ENCODE measurements around the gene EVI2B. TPM values are rescaled to one million over a fixed set of nuclear protein-coding genes. Genes with fewer than 3 reads are reported as not detected.

EVI2B gene
- total RNA-seq, 6 experiments from 2014 or later: 1.5 to 9.4 (median 4.9) TPM

DNA sequence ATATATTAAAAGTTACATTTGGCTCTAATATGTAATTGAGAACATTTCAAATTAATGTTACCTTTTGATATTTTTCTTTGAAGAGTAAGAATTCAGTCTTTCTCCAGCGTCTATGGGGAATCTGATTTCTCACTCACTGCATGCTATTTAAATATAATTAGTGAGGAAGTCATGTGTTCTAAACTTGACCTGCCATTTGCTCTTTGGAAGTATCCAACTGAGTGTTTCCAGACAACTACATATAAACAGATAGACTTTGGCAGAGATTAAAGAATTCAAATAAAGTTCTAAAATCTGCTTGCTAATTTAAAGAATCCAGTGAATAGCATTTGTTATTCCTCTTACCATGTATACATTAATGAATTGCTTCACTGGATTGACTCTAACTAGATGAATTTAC, 40.3 kb downstream of the EVI2B start:
- no peak for DNase-seq
- no peak overlapping the region for H3K4me3 ChIP-seq
- intact Hi-C loops (cut with DNase I): no loop called here
- no peaks in the 10 kb centered on the region for H3K36me3 ChIP-seq
- no peak for ATAC-seq
- WGBS (ENCODE audit: insufficient coverage, low coverage, low lambda C conversion rate, missing lambda C conversion rate): 69% methylated on average over 1 of the region's 1 CpG
- peaks cover 0 to 5% (median 0%) of the 10 kb centered on the region in 4 donors for H3K4me1 ChIP-seq
- H3K9me3 ChIP-seq: no peaks in the 10 kb centered on the region
- no peak overlapping the region for H3K27ac ChIP-seq
- no peaks in the 10 kb centered on the region for H3K27me3 ChIP-seq
- TF ChIP-seq, protein P1, sequence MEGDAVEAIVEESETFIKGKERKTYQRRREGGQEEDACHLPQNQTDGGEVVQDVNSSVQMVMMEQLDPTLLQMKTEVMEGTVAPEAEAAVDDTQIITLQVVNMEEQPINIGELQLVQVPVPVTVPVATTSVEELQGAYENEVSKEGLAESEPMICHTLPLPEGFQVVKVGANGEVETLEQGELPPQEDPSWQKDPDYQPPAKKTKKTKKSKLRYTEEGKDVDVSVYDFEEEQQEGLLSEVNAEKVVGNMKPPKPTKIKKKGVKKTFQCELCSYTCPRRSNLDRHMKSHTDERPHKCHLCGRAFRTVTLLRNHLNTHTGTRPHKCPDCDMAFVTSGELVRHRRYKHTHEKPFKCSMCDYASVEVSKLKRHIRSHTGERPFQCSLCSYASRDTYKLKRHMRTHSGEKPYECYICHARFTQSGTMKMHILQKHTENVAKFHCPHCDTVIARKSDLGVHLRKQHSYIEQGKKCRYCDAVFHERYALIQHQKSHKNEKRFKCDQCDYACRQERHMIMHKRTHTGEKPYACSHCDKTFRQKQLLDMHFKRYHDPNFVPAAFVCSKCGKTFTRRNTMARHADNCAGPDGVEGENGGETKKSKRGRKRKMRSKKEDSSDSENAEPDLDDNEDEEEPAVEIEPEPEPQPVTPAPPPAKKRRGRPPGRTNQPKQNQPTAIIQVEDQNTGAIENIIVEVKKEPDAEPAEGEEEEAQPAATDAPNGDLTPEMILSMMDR (IDR thresholded peaks at IDR 0.05): no peak
- no peak for TF ChIP-seq POLR2A (IDR thresholded peaks at IDR 0.05)

DNA sequence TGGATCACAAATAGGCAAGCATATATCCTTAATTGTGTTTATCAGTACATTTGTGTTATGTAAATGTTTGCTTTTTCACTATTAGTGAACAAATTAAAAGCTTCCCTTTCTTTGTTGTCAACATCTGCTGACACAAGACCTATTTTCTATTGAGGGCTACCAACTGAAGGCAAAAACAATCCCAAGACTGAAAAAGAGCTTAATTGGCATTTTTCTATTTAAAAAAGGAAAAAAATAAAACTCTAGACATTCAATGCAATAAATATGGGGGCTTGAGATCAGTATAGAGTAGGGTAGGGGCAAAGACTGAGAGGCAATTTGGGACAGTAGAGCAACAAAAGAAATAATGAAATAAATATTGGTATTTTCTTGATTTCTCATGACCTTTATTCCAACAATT, 41.1 kb downstream of the EVI2B start:
- Histone ChIP-seq H3K27ac (no peak overlapping the region), H3K9me3 (no peaks in the 10 kb centered on the region), H3K36me3 (no peaks in the 10 kb centered on the region), H3K4me1 (peaks cover 0 to 5% (median 0%) of the 10 kb centered on the region in 4 donors), H3K27me3 (no peaks in the 10 kb centered on the region), H3K4me3 (no peak overlapping the region)
- DNase-seq (no peak), ATAC-seq (no peak)
- TF ChIP-seq POLR2A (IDR thresholded peaks at IDR 0.05): no peak
- TF ChIP-seq, protein P1 (IDR thresholded peaks at IDR 0.05): no peak
- intact Hi-C loops (cut with DNase I): no loop called here

DNA sequence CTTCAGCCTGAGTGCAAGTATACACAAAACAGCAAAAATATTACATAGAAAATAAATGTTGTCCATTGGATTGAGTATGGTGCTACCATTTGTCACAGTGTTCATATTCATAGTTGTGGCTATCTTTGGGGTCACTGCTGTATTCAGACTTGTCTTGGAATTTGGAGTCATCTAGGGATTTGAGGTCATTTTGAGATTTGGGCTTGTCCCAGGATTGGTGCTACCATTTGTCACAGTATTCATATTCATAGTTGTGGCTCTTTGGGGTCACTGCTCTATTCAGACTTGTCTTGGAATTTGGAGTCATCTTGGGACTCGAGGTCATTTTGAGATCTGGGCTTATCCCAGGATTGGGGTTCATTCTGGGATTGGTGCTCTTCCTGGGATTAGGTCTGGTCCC, 41.6 kb downstream of the EVI2B start:
- H3K27ac ChIP-seq: no peak overlapping the region
- H3K4me1 ChIP-seq: peaks cover 0 to 5% (median 0%) of the 10 kb centered on the region in 4 donors
- H3K9me3 ChIP-seq: no peaks in the 10 kb centered on the region
- H3K36me3 ChIP-seq: no peaks in the 10 kb centered on the region
- no peaks in the 10 kb centered on the region for H3K27me3 ChIP-seq
- no peak overlapping the region for H3K4me3 ChIP-seq
- 89% methylated on average over 1 of the region's 1 CpG for WGBS (ENCODE audit: insufficient coverage, low coverage, low lambda C conversion rate, missing lambda C conversion rate)
- DNase-seq (no peak), ATAC-seq (no peak)
- intact Hi-C loops (cut with DNase I): no loop called here
- TF ChIP-seq, protein P1 (IDR thresholded peaks at IDR 0.05): no peak
- TF ChIP-seq POLR2A (IDR thresholded peaks at IDR 0.05): no peak

DNA sequence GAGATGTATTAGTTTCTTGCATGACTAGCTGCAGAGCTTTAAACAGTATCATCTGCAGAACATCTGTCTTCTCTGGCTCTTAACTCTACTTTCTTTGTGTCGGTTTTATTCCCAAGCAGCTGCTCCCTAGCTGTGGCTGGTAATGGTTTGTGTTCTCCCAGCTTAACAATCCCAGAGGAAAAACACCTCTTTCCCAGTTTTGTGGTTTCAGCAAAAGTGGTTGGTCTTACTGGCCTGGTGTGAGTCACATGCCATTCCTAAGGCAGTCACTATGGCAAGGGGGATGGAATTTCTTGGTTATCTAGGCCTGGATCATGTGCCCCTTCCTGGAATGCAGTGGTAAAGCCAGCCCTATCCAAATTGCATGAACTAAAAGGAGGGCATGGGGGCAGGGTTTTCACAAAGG, 44.3 kb downstream of the EVI2B start:
- intact Hi-C loops (cut with DNase I): no loop called here
- no peak for TF ChIP-seq POLR2A (IDR thresholded peaks at IDR 0.05)
- TF ChIP-seq, protein P1 (IDR thresholded peaks at IDR 0.05): no peak
- ATAC-seq (peak in 1 of 4 donors; percentile 37), DNase-seq (no peak)
- no peaks in the 10 kb centered on the region for H3K27me3 ChIP-seq
- no peaks in the 10 kb centered on the region for H3K9me3 ChIP-seq
- no peak overlapping the region for H3K27ac ChIP-seq
- no peak overlapping the region for H3K4me3 ChIP-seq
- H3K36me3 ChIP-seq: no peaks in the 10 kb centered on the region
- H3K4me1 ChIP-seq: peaks cover 0 to 5% (median 0%) of the 10 kb centered on the region in 4 donors
- WGBS (ENCODE audit: insufficient coverage, low coverage, low lambda C conversion rate, missing lambda C conversion rate): 50% methylated on average over 1 of the region's 1 CpG

DNA sequence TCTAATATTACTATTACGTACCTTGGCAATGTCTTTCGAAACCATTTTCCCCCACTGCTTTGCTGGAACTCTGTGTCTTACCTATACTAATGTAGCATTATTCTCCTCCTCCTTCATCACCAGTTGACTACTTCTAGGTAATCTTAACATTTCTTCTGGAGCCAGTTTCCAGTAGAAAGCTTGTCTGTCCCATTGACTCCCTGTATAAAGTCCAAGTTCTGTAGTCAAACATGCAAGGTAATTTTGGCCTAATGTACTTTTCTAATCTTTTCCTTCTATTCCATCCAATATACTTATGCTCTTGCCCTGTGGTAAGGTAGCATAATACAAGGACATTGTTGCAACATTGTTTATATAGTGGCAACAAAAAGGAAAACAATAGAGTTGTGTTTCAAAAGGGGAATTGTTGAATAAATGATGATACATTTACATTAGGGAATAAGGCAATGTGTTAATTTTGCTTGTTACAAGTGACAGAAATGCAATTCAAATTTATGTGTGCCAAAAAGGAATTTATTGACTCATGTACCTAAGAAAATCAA, 44.7 kb downstream of the EVI2B start:
- H3K27ac ChIP-seq: no peak overlapping the region

More for the DNA sequence above, 44.7 kb downstream of the EVI2B start:
- ATAC-seq: peak in 2 of 4 donors; percentile 12 to 17
- DNase-seq: no peak
- no peaks in the 10 kb centered on the region for H3K27me3 ChIP-seq
- H3K9me3 ChIP-seq: no peaks in the 10 kb centered on the region
- no peak for TF ChIP-seq POLR2A (IDR thresholded peaks at IDR 0.05)
- TF ChIP-seq, protein P1 (IDR thresholded peaks at IDR 0.05): no peak
- 94% methylated on average over 2 of the region's 2 CpGs for WGBS (ENCODE audit: insufficient coverage, low coverage, low lambda C conversion rate, missing lambda C conversion rate)
- no peak overlapping the region for H3K4me3 ChIP-seq
- H3K4me1 ChIP-seq: peaks cover 0 to 5% (median 0%) of the 10 kb centered on the region in 4 donors
- intact Hi-C loops (cut with DNase I): no loop called here
- no peaks in the 10 kb centered on the region for H3K36me3 ChIP-seq
